Spleen (tissue), 11 donors: ENCODE measurements around the gene PLB1. TPM values are rescaled to one million over a fixed set of nuclear protein-coding genes. Genes with fewer than 3 reads are reported as not detected.

Experiments
- DNase-seq: peaks from one replicate; pipeline ENCODE4 v3.0.0-alpha.2; 2020
- H3K27ac ChIP-seq, 8 donors: fragments of 200-600 bp; sonication (generic) in 7 of 8; 1 replicate in 4 of 8; 2 replicates in 4 of 8; pipeline versions ENCODE4 v1.5.0 to v1.8.0; 2016 to 2021; ENCODE audit warnings: inconsistent platforms in 4 of 8, mild to moderate bottlenecking in 4 of 8, moderate library complexity in 1 of 8
- H3K27me3 ChIP-seq, 7 donors: fragments of 200-600 bp; sonication (generic) in 6 of 7; replicated peaks in 1 of 7; 1 replicate in 4 of 7; 2 replicates in 3 of 7; pipeline versions ENCODE4 v1.5.0 to v1.8.0; 2016 to 2021; ENCODE audit warnings: inconsistent platforms in 3 of 7, mild to moderate bottlenecking in 1 of 7
- H3K36me3 ChIP-seq, 6 donors: fragments of 200-600 bp; sonication (generic) in 5 of 6; 1 replicate in 4 of 6; 2 replicates in 2 of 6; pipeline versions ENCODE4 v1.5.0 to v1.8.0; 2016 to 2021; ENCODE audit warnings: inconsistent platforms in 2 of 6
- H3K4me1 ChIP-seq, 6 donors: fragments of 200-600 bp; sonication (generic) in 5 of 6; 1 replicate in 3 of 6; 2 replicates in 3 of 6; pipeline versions ENCODE4 v1.5.0 to v1.8.0; 2016 to 2021; ENCODE audit warnings: inconsistent platforms in 3 of 6
- H3K4me3 ChIP-seq, 8 donors: fragments of 200-600 bp; sonication (generic) in 7 of 8; 1 replicate in 4 of 8; 2 replicates in 4 of 8; pipeline versions ENCODE4 v1.5.0 to v1.8.0; 2016 to 2021; ENCODE audit warnings: inconsistent platforms in 4 of 8, mild to moderate bottlenecking in 4 of 8, moderate library complexity in 2 of 8
- H3K9me3 ChIP-seq, 8 donors: fragments of 200-600 bp; sonication (generic) in 7 of 8; 1 replicate in 4 of 8; 2 replicates in 4 of 8; pipeline versions ENCODE4 v1.5.0 to v1.8.0; 2016 to 2021; ENCODE audit warnings: inconsistent platforms in 4 of 8
- POLR2A ChIP-seq, 3 donors: fragments of 450-650 bp; IDR thresholded peaks; one replicate each; pipeline ENCODE4 v1.5.1; 2017; ENCODE audit warnings: antibody characterized with exemption in 3 of 3, mild to moderate bottlenecking in 1 of 3
- POLR2AphosphoS5 ChIP-seq, 3 donors: sonication (generic); formaldehyde crosslinking; IDR thresholded peaks; one replicate each; pipeline ENCODE4 v1.5.1; 2017; ENCODE audit warnings: antibody characterized with exemption in 3 of 3
- WGBS, 5 donors: extraction: QIAGEN DNeasy Blood & Tissue Kit in 3 of 5; methylation state at CpG; one replicate each; pipeline versions ENCODE4 v1.1.5 to v1.1.7; 2013 to 2018; 5-methylcytosine and 5-hydroxymethylcytosine counted together
- intact Hi-C: fragments of 100-400 bp; cut with DNase I; formaldehyde crosslinking; loops from one replicate; pipeline ENCODE4 v1.15.0; 2023; ENCODE audit warnings: low total_unique reads
- polyA plus RNA-seq, 3 donors: library from polyadenylated mRNA; stranded (reverse); fragments of 200-250 nt; gene quantifications; one replicate each; pipeline ENCODE4 v1.2.1, GENCODE V29; 2013
- total RNA-seq, 7 donors: library from RNA; depleted of rRNA in 3 of 7; stranded (reverse); fragments of >200 nt in 3 of 7; fragmentation: NEBNext Ultra II Directional in 4 of 7; extraction: Animal tissue kit (Norgen Biotek cat#: 25700) in 4 of 7; gene quantifications; one replicate each; pipeline versions ENCODE4 v1.1.0 to v1.2.1, GENCODE V29; 2016 to 2021
- TF ChIP-seq, protein P1 (sequence below), 11 experiments: fragments of 200-600 bp in 7 of 11; fragments of 450-650 bp in 4 of 11; sonication (generic) in 4 of 11; IDR thresholded peaks in 8 of 11; conservative IDR thresholded peaks in 3 of 11; 1 replicate in 7 of 11; 2 replicates in 4 of 11; pipeline versions ENCODE4 v1.4.0 to v1.8.0; 2016 to 2021; ENCODE audit warnings: antibody characterized with exemption in 11 of 11, inconsistent platforms in 4 of 11, mild to moderate bottlenecking in 1 of 11
- donor health status: healthy with polysubstance abuse.
- donor health status: DM: no; HTN: no; CAD: no; lungs with moderate emphysema.
- donor health status: DM: no; HTN: no; CAD: no.
- donor health status: Bipolar disorder and iron deficiency.
- donor health status: healthy.
- donor health status: DM: no; HTN: no; CAD: no.
- donor health status: DM: yes; HTN: yes; CAD: no.

The PLB1 gene
- total and polyA plus RNA-seq, 10 donors: 3.8 to 45.7 (median 13.9) TPM

DNA sequence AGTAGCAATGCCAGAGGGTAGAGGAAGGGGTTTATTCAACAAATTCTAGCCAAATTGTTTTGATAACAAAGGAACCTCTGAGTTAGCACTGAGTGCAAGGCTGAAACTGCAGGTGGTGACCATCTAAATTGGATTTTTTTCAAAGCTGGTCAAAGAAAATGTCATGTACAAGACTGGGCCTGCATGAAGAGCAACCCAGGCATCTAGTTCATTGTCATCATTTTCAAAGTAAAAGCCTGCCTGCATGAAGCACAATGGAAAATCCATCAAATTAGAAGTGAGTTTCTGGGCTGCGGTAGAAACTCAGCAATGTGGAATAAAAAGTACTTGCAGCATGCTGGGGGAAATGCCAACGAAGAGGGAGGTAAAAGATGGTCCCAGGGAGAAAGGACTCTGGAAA lies 175.0 kb downstream of the PLB1 start:
- WGBS, 5 donors: 67 to 79% (median 75%) methylated on average over 2 of the region's 2 CpGs
- no peak overlapping the region for H3K4me3 ChIP-seq
- intact Hi-C loops: no loop called here
- H3K4me1 ChIP-seq: no peaks in the 10 kb centered on the region
- no peak for DNase-seq
- peaks cover 0 to 16% (median 1%) of the 10 kb centered on the region in 8 donors for H3K9me3 ChIP-seq
- TF ChIP-seq, protein P1, sequence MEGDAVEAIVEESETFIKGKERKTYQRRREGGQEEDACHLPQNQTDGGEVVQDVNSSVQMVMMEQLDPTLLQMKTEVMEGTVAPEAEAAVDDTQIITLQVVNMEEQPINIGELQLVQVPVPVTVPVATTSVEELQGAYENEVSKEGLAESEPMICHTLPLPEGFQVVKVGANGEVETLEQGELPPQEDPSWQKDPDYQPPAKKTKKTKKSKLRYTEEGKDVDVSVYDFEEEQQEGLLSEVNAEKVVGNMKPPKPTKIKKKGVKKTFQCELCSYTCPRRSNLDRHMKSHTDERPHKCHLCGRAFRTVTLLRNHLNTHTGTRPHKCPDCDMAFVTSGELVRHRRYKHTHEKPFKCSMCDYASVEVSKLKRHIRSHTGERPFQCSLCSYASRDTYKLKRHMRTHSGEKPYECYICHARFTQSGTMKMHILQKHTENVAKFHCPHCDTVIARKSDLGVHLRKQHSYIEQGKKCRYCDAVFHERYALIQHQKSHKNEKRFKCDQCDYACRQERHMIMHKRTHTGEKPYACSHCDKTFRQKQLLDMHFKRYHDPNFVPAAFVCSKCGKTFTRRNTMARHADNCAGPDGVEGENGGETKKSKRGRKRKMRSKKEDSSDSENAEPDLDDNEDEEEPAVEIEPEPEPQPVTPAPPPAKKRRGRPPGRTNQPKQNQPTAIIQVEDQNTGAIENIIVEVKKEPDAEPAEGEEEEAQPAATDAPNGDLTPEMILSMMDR (IDR thresholded peaks at IDR 0.05 in 8 of 11, conservative IDR thresholded peaks at IDR 0.05 in 3 of 11): no peak
- no peak for TF ChIP-seq POLR2A (IDR thresholded peaks at IDR 0.05)
- no peak for TF ChIP-seq POLR2AphosphoS5 (IDR thresholded peaks at IDR 0.05)
- no peaks in the 10 kb centered on the region for H3K27me3 ChIP-seq
- H3K36me3 ChIP-seq: no peaks in the 10 kb centered on the region
- H3K27ac ChIP-seq: no peak overlapping the region

DNA sequence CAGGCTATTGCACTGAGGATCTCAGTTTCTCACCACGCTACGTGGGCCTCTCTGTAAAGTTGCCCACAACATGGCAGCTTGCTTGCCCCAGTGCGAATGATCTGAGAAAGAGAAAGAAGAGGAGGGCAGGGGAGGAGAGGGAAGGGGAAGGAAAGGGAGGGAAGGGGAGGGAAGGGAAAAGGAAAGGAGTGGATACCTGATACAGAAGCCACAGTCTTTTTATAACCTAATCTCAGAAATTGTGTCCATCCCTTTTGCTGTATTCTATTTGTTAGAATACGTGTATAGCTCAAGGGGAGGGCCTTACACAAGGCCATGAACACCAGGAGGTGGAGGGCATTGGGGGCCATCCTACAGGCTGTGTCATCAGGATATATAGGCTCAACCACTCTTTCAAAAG lies 177.5 kb downstream of the PLB1 start:
- WGBS, 5 donors: 90 to 95% (median 94%) methylated on average over 4 of the region's 4 CpGs
- Histone ChIP-seq H3K4me1 (no peaks in the 10 kb centered on the region), H3K27ac (no peak overlapping the region), H3K4me3 (no peak overlapping the region), H3K36me3 (no peaks in the 10 kb centered on the region), H3K27me3 (no peaks in the 10 kb centered on the region), H3K9me3 (peaks cover 0 to 16% (median 1%) of the 10 kb centered on the region in 8 donors)
- intact Hi-C loops: no loop called here
- no peak for TF ChIP-seq POLR2AphosphoS5 (IDR thresholded peaks at IDR 0.05)
- TF ChIP-seq, protein P1 (IDR thresholded peaks at IDR 0.05 in 8 of 11, conservative IDR thresholded peaks at IDR 0.05 in 3 of 11): no peak
- DNase-seq: no peak

DNA sequence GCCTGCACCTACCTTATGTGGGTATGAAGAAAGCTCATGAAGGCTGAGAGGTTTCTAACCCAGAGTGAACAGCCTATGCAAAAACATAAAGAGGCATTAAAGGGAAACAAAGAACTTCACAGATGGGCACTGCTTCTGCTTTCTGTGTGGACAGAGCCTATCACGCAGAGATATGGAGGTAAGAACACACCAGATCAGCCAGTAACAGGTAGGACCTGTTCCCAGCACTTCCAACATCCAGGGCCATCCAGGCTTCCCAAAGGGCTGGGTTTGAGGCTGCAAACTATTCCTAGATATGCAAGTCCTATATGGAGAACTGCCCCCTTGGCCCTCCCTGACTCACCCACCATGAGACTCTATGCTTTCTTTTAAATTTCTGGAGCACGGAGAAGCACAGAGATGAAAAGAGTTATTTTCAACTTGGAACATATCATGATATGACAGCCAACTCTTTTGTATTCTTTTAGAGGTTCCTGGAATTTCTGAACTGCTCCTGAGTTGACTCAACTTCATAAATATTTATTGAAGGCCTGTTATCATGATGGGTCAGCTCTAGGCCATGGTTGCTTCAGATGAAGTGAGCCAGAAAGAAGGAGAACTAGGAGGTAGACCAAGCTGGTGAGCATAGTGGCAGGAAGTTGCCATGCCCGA lies 178.3 kb downstream of the PLB1 start:
- intact Hi-C loops: no loop called here
- no peaks in the 10 kb centered on the region for H3K27me3 ChIP-seq
- TF ChIP-seq POLR2A (IDR thresholded peaks at IDR 0.05) (no peak), POLR2AphosphoS5 (IDR thresholded peaks at IDR 0.05) (no peak)
- TF ChIP-seq, protein P1 (IDR thresholded peaks at IDR 0.05 in 8 of 11, conservative IDR thresholded peaks at IDR 0.05 in 3 of 11): no peak
- H3K27ac ChIP-seq: no peak overlapping the region
- WGBS, 5 donors: 73 to 86% (median 80%) methylated on average over 3 of the region's 3 CpGs
- no peak for DNase-seq
- no peaks in the 10 kb centered on the region for H3K36me3 ChIP-seq
- no peaks in the 10 kb centered on the region for H3K4me1 ChIP-seq
- H3K4me3 ChIP-seq: no peak overlapping the region
- H3K9me3 ChIP-seq: peaks cover 0 to 16% (median 1%) of the 10 kb centered on the region in 8 donors

DNA sequence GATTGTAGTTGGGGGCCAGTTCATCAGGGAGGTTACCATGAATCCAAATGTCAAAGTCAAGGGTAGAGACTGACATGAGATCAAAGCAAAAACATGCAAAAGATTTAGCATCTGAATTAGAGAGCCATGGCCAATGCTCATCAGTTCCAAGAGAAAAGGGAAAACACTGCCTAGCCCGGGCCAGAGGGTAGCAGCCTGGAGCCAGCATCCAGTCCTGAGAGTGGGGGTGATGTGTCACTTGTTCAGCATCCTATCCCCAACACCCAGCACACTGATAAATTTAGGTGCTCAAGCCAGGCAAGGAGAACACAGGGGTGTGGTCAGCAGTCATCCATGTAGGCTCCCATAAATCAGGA lies 178.8 kb downstream of the PLB1 start:
- H3K4me1 ChIP-seq: no peaks in the 10 kb centered on the region
- DNase-seq: no peak
- no peak overlapping the region for H3K4me3 ChIP-seq
- no peaks in the 10 kb centered on the region for H3K27me3 ChIP-seq
- intact Hi-C loops: no loop called here
- H3K27ac ChIP-seq: no peak overlapping the region
- TF ChIP-seq, protein P1 (IDR thresholded peaks at IDR 0.05 in 8 of 11, conservative IDR thresholded peaks at IDR 0.05 in 3 of 11): no peak
- TF ChIP-seq POLR2A (IDR thresholded peaks at IDR 0.05) (no peak), POLR2AphosphoS5 (IDR thresholded peaks at IDR 0.05) (no peak)
- 88 to 100% (median 95%) methylated on average over 1 of the region's 1 CpG for WGBS, 5 donors
- no peaks in the 10 kb centered on the region for H3K36me3 ChIP-seq
- H3K9me3 ChIP-seq: peaks cover 0 to 16% (median 1%) of the 10 kb centered on the region in 8 donors
